Stimulated activated CD4-positive, alpha-beta T cell treated with anti-CD3 and anti-CD28 coated beads, Interleukin-4, amount 100 ng/mL, for 1 hour (primary cell): ENCODE data around the gene HPN.
"Not testable (repeated sequence)": the region's sequence is repeated elsewhere in the genome, so short reads cannot be mapped to it uniquely, and the experiment has no call there.

Source experiments
- DNase-seq: peaks from one replicate; pipeline ENCODE4 v3.0.0-alpha.2; 2020

HPN gene

GRCh38 chr19:35044317-35045117 lies 3.0 kb downstream of the HPN start:
- DNase-seq: peak; percentile 57

- DNase-seq: no peak
These were observed 4.3 kb downstream of the HPN start for GRCh38 chr19:35045667-35046300.

- no peak for DNase-seq
These were observed 4.9 kb downstream of the HPN start for GRCh38 chr19:35046461-35046860.

GRCh38 chr19:35048911-35049411 lies 7.4 kb downstream of the HPN start:
- DNase-seq: no peak

- DNase-seq: no peak
These were observed 7.9 kb downstream of the HPN start for GRCh38 chr19:35049456-35049855.

GRCh38 chr19:35050662-35051061 lies 9.1 kb downstream of the HPN start:
- not testable (repeated sequence) for DNase-seq

- DNase-seq: not testable (repeated sequence)
These were observed 9.7 kb downstream of the HPN start for GRCh38 chr19:35051268-35051667.

- DNase-seq: no peak
These were observed 10.3 kb downstream of the HPN start for GRCh38 chr19:35051796-35052195.

- DNase-seq: no peak
These were observed 11.2 kb downstream of the HPN start for GRCh38 chr19:35052599-35053190.

- no peak for DNase-seq
These were observed 12.3 kb downstream of the HPN start for GRCh38 chr19:35053667-35054293.

GRCh38 chr19:35054626-35055025 lies 13.1 kb downstream of the HPN start:
- DNase-seq: no peak

- DNase-seq: no peak
These were observed 14.2 kb downstream of the HPN start for GRCh38 chr19:35055715-35056179.

- no peak for DNase-seq
These were observed 15.1 kb downstream of the HPN start for GRCh38 chr19:35056513-35057063.

GRCh38 chr19:35058370-35058769 lies 16.8 kb downstream of the HPN start:
- DNase-seq: no peak

GRCh38 chr19:35059006-35059798 lies 17.7 kb downstream of the HPN start:
- no peak for DNase-seq

GRCh38 chr19:35059799-35060091 lies 18.2 kb downstream of the HPN start:
- no peak for DNase-seq

- DNase-seq: no peak
These were observed 18.8 kb downstream of the HPN start for GRCh38 chr19:35060160-35060855.

- no peak for DNase-seq
These were observed 20.3 kb downstream of the HPN start for GRCh38 chr19:35061583-35062373.

GRCh38 chr19:35062942-35063341 lies 21.4 kb downstream of the HPN start:
- no peak for DNase-seq

- peak; percentile 16 for DNase-seq
These were observed 22.7 kb downstream of the HPN start for GRCh38 chr19:35063940-35064818.
